Measurements from ENCODE around the gene FXN. TPM values are rescaled to one million over a fixed set of nuclear protein-coding genes. Genes with fewer than 3 reads are reported as not detected.
A peak's percentile ranks its signal among the peaks of the same experiment; 100 is the strongest.
"Not testable (repeated sequence)": the region's sequence is repeated elsewhere in the genome, so short reads cannot be mapped to it uniquely, and the experiment has no call there.

FXN gene
- total RNA-seq, 3 donors from 2014 or later: 3.8 to 7.5 (median 6.9) TPM

GRCh38 chr9:69109152-69109551 is 73.6 kb downstream of the FXN start:
- no peak for DNase-seq (ENCODE audit: low spot score in 2 of 2)
- H3K4me1 ChIP-seq: no peaks in the 10 kb centered on the region
- no peaks in the 10 kb centered on the region for H3K36me3 ChIP-seq
- intact Hi-C loops (cut with DNase I; ENCODE audit: low total_unique reads): no loop called here
- no peaks in the 10 kb centered on the region for H3K27me3 ChIP-seq
- TF ChIP-seq POLR2AphosphoS5 (IDR thresholded peaks at IDR 0.05) (no peak), POLR2A (IDR thresholded peaks at IDR 0.05) (no peak), CTCF (IDR thresholded peaks at IDR 0.05) (no peak)
- no peaks in the 10 kb centered on the region for H3K9me3 ChIP-seq
- no peak overlapping the region for H3K27ac ChIP-seq
- no peak overlapping the region for H3K4me3 ChIP-seq

- intact Hi-C loops (cut with DNase I; ENCODE audit: low total_unique reads); H3K4me3 ChIP-seq; H3K27ac ChIP-seq; DNase-seq (ENCODE audit: low spot score in 2 of 2); H3K4me1 ChIP-seq; H3K9me3 ChIP-seq; H3K36me3 ChIP-seq; H3K27me3 ChIP-seq: not testable (repeated sequence)
Observed at GRCh38 chr9:69112646-69113045, 77.1 kb downstream of the FXN start.

- TF ChIP-seq CTCF (IDR thresholded peaks at IDR 0.05): peak in 1 of 3 donors; percentile 15
- no peak for TF ChIP-seq POLR2AphosphoS5 (IDR thresholded peaks at IDR 0.05)
- no peaks in the 10 kb centered on the region for H3K36me3 ChIP-seq
- intact Hi-C loops (cut with DNase I; ENCODE audit: low total_unique reads): no loop called here
- no peaks in the 10 kb centered on the region for H3K4me1 ChIP-seq
- H3K9me3 ChIP-seq: no peaks in the 10 kb centered on the region
- H3K27ac ChIP-seq: no peak overlapping the region
- no peak overlapping the region for H3K4me3 ChIP-seq
- no peak for DNase-seq (ENCODE audit: low spot score in 2 of 2)
- no peaks in the 10 kb centered on the region for H3K27me3 ChIP-seq
Observed at GRCh38 chr9:69115621-69116020, 80.1 kb downstream of the FXN start.

- intact Hi-C loops (cut with DNase I; ENCODE audit: low total_unique reads): no loop called here
- H3K9me3 ChIP-seq: no peaks in the 10 kb centered on the region
- no peaks in the 10 kb centered on the region for H3K4me1 ChIP-seq
- no peak overlapping the region for H3K27ac ChIP-seq
- no peaks in the 10 kb centered on the region for H3K36me3 ChIP-seq
- H3K27me3 ChIP-seq: no peaks in the 10 kb centered on the region
- H3K4me3 ChIP-seq: no peak overlapping the region
- DNase-seq (ENCODE audit: low spot score in 2 of 2): no peak
- TF ChIP-seq CTCF (IDR thresholded peaks at IDR 0.05) (no peak), POLR2A (IDR thresholded peaks at IDR 0.05) (no peak), POLR2AphosphoS5 (IDR thresholded peaks at IDR 0.05) (no peak)
Observed at GRCh38 chr9:69118656-69119055, 83.1 kb downstream of the FXN start.

GRCh38 chr9:69120380-69121154 is 85.0 kb downstream of the FXN start:
- no peaks in the 10 kb centered on the region for H3K4me1 ChIP-seq
- H3K36me3 ChIP-seq: no peaks in the 10 kb centered on the region
- intact Hi-C loops (cut with DNase I; ENCODE audit: low total_unique reads): no loop called here
- TF ChIP-seq POLR2A (IDR thresholded peaks at IDR 0.05) (peak; percentile 25), CTCF (IDR thresholded peaks at IDR 0.05) (no peak), POLR2AphosphoS5 (IDR thresholded peaks at IDR 0.05) (peak in 2 of 3 donors; percentile 64 to 74)
- H3K4me3 ChIP-seq: peak overlapping the region; percentile 65 to 90 (median 82)
- H3K27me3 ChIP-seq: no peaks in the 10 kb centered on the region
- DNase-seq (ENCODE audit: low spot score in 2 of 2): peak; percentile 90 to 92
- H3K27ac ChIP-seq: peak overlapping the region; percentile 89 to 93
- H3K9me3 ChIP-seq: no peaks in the 10 kb centered on the region

All from breast epithelium (tissue), 4 donors.